Measurements from ENCODE around the gene DSCAM. TPM values are rescaled to one million over a fixed set of nuclear protein-coding genes. Genes with fewer than 3 reads are reported as not detected.
A peak's percentile ranks its signal among the peaks of the same experiment; 100 is the strongest.

The DSCAM gene
- total RNA-seq, 1 donor: not detected

GRCh38 chr21:40146216-40146837 is 700.6 kb downstream of the DSCAM start:
- H3K4me3 ChIP-seq (ENCODE audit: insufficient read depth, low read length): no peak overlapping the region
- H3K9me3 ChIP-seq (ENCODE audit: low read depth, low read length): no peaks in the 10 kb centered on the region
- no peaks in the 10 kb centered on the region for H3K79me2 ChIP-seq (ENCODE audit: insufficient read depth, low read length)
- no peaks in the 10 kb centered on the region for H3K4me1 ChIP-seq (ENCODE audit: insufficient read depth, low read length)
- TF ChIP-seq CTCF (IDR thresholded peaks at IDR 0.05; ENCODE audit: extremely low read depth, low read depth, low read length): no peak
- no peaks in the 10 kb centered on the region for H3K27me3 ChIP-seq (ENCODE audit: insufficient read depth, low read length)
- H3K27ac ChIP-seq (ENCODE audit: low read depth, low read length): no peak overlapping the region
- no peaks in the 10 kb centered on the region for H3K36me3 ChIP-seq (ENCODE audit: insufficient read depth, low read length)
- H2AFZ ChIP-seq (ENCODE audit: low read length): no peak overlapping the region
- DNase-seq (ENCODE audit: insufficient read length, low spot score, missing footprints): no peak
- no peak overlapping the region for H3K4me2 ChIP-seq (ENCODE audit: insufficient read depth, low read length)
- no peaks in the 10 kb centered on the region for H4K20me1 ChIP-seq (ENCODE audit: insufficient read depth, low read length)

DNA sequence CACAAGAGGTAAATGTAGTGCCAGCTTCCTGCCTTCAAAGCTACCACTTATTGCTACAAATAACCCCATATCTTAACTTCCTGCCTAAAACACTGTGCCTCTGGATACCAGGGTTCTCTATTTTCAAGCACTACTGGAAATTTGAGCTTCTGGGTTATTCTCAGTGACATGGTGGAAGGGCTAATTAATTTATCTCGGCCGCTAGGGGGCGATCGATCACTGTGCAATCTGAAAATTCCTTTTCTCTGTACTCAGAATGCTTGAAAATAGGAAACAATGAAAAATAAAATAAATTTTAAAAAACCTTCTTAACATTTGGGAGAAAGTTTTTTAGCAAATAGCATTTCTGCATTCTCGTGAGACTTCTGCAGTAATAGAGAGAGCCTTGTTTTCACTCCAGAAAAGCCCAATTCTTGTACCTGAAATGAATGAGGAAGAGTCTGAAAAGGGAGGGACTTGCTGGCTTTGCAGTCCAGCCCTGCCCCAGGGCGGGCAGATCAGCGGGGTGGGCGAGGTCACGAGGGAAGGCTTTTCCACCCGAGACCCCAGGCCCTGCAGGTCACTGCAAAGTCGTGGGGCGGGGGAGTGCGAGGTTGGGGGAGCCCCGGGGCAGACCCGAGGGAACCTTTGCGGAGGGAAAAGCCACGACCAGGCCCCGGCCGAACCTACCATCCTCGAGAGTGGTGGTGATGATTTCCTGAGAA is 703.0 kb downstream of the DSCAM start:
- no peak overlapping the region for H2AFZ ChIP-seq (ENCODE audit: low read length)
- H3K4me3 ChIP-seq (ENCODE audit: insufficient read depth, low read length): no peak overlapping the region
- TF ChIP-seq CTCF (IDR thresholded peaks at IDR 0.05; ENCODE audit: extremely low read depth, low read depth, low read length): peak; percentile 70
- peak; percentile 89 for DNase-seq (ENCODE audit: insufficient read length, low spot score, missing footprints)
- H3K4me1 ChIP-seq (ENCODE audit: insufficient read depth, low read length): no peaks in the 10 kb centered on the region
- H3K36me3 ChIP-seq (ENCODE audit: insufficient read depth, low read length): no peaks in the 10 kb centered on the region
- H3K79me2 ChIP-seq (ENCODE audit: insufficient read depth, low read length): no peaks in the 10 kb centered on the region
- H3K4me2 ChIP-seq (ENCODE audit: insufficient read depth, low read length): no peak overlapping the region
- H3K27me3 ChIP-seq (ENCODE audit: insufficient read depth, low read length): no peaks in the 10 kb centered on the region
- no peaks in the 10 kb centered on the region for H3K9me3 ChIP-seq (ENCODE audit: low read depth, low read length)
- H4K20me1 ChIP-seq (ENCODE audit: insufficient read depth, low read length): no peaks in the 10 kb centered on the region
- no peak overlapping the region for H3K27ac ChIP-seq (ENCODE audit: low read depth, low read length)

DNA sequence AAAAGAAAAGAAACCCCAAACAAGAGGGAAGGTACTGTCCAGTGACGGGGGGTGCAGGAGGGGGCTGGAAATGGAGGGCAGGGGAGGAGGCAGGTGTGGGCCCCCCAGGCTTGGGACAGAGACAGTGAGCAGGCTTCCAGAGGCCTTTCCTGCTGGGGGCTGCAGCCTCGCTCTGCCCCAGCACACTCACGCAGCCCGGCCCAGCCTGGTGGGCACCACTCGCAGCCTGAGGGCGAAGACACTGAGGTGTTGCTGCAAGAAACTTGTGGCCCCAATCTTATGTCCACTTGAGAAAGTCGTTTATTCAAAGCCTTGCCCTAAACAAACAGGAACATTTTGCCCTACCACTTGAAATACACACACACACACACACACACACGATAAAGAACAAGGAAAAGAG is 705.3 kb downstream of the DSCAM start:
- Histone ChIP-seq H3K4me2 (ENCODE audit: insufficient read depth, low read length) (no peak overlapping the region), H2AFZ (ENCODE audit: low read length) (no peak overlapping the region), H4K20me1 (ENCODE audit: insufficient read depth, low read length) (no peaks in the 10 kb centered on the region), H3K4me1 (ENCODE audit: insufficient read depth, low read length) (no peaks in the 10 kb centered on the region), H3K36me3 (ENCODE audit: insufficient read depth, low read length) (no peaks in the 10 kb centered on the region), H3K9me3 (ENCODE audit: low read depth, low read length) (no peaks in the 10 kb centered on the region), H3K4me3 (ENCODE audit: insufficient read depth, low read length) (no peak overlapping the region), H3K27ac (ENCODE audit: low read depth, low read length) (no peak overlapping the region), H3K79me2 (ENCODE audit: insufficient read depth, low read length) (no peaks in the 10 kb centered on the region), H3K27me3 (ENCODE audit: insufficient read depth, low read length) (no peaks in the 10 kb centered on the region)
- no peak for DNase-seq (ENCODE audit: insufficient read length, low spot score, missing footprints)
- no peak for TF ChIP-seq CTCF (IDR thresholded peaks at IDR 0.05; ENCODE audit: extremely low read depth, low read depth, low read length)

- no peak overlapping the region for H3K4me2 ChIP-seq (ENCODE audit: insufficient read depth, low read length)
- H3K27ac ChIP-seq (ENCODE audit: low read depth, low read length): no peak overlapping the region
- no peaks in the 10 kb centered on the region for H3K9me3 ChIP-seq (ENCODE audit: low read depth, low read length)
- no peaks in the 10 kb centered on the region for H3K79me2 ChIP-seq (ENCODE audit: insufficient read depth, low read length)
- DNase-seq (ENCODE audit: insufficient read length, low spot score, missing footprints): no peak
- no peaks in the 10 kb centered on the region for H3K36me3 ChIP-seq (ENCODE audit: insufficient read depth, low read length)
- no peak for TF ChIP-seq CTCF (IDR thresholded peaks at IDR 0.05; ENCODE audit: extremely low read depth, low read depth, low read length)
- no peaks in the 10 kb centered on the region for H4K20me1 ChIP-seq (ENCODE audit: insufficient read depth, low read length)
- no peaks in the 10 kb centered on the region for H3K4me1 ChIP-seq (ENCODE audit: insufficient read depth, low read length)
- H2AFZ ChIP-seq (ENCODE audit: low read length): no peak overlapping the region
- H3K27me3 ChIP-seq (ENCODE audit: insufficient read depth, low read length): no peaks in the 10 kb centered on the region
- no peak overlapping the region for H3K4me3 ChIP-seq (ENCODE audit: insufficient read depth, low read length)
Measured at GRCh38 chr21:40140675-40141074, 706.3 kb downstream of the DSCAM start.

All from osteoblast (primary cell).